ENCODE measurements around the gene CBLB.

CBLB gene

DNA sequence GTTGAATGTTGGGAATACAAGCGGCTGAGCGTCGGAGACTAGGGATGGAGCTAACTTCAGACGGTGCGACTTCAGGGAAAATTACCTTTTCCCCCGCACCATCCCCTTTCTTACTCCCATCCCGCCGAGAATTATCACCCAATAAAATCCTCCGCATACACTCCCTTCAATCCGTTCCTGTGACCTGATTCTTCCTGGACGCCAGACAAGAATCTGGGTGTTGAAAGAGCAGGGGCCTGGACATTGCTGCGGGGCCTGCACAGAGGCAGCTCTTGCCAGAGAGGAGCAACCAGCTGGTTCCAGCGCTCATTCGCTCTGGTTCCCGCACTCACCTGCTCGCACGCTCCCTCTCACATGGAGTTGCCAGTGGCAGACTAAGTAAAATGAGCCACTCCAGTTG lies 260.2 kb downstream of the CBLB start:
- no peak overlapping the region for H3K4me2 ChIP-seq (ENCODE audit: insufficient read depth, low read length)
- no peak overlapping the region for H3K27ac ChIP-seq (ENCODE audit: low read length)
- H3K4me1 ChIP-seq (ENCODE audit: insufficient read depth, low read length): no peaks in the 10 kb centered on the region
- H3K36me3 ChIP-seq (ENCODE audit: insufficient read depth, low read length): no peaks in the 10 kb centered on the region
- no peak overlapping the region for H3K9ac ChIP-seq (ENCODE audit: low read depth, low read length)
- no peaks in the 10 kb centered on the region for H3K9me3 ChIP-seq (ENCODE audit: insufficient read depth, low read length, severe bottlenecking)
- H3K4me3 ChIP-seq (ENCODE audit: low read depth in 1 of 2, low read length in 2 of 2): no peak overlapping the region
- H2AFZ ChIP-seq (ENCODE audit: low read depth, low read length): no peak overlapping the region
- ATAC-seq (ENCODE audit: insufficient read depth, low read depth) (no peak), DNase-seq (no peak)
- H3K79me2 ChIP-seq (ENCODE audit: insufficient read depth, low read length): no peaks in the 10 kb centered on the region
- no peaks in the 10 kb centered on the region for H3K27me3 ChIP-seq (ENCODE audit: insufficient read depth, low read length, poor library complexity)
- no peaks in the 10 kb centered on the region for H4K20me1 ChIP-seq (ENCODE audit: insufficient read depth, low read length)
- no peak for TF ChIP-seq EZH2 (IDR thresholded peaks at IDR 0.05; ENCODE audit: borderline replicate concordance, low read depth, low read length, severe bottlenecking)
- TF ChIP-seq, protein P1, sequence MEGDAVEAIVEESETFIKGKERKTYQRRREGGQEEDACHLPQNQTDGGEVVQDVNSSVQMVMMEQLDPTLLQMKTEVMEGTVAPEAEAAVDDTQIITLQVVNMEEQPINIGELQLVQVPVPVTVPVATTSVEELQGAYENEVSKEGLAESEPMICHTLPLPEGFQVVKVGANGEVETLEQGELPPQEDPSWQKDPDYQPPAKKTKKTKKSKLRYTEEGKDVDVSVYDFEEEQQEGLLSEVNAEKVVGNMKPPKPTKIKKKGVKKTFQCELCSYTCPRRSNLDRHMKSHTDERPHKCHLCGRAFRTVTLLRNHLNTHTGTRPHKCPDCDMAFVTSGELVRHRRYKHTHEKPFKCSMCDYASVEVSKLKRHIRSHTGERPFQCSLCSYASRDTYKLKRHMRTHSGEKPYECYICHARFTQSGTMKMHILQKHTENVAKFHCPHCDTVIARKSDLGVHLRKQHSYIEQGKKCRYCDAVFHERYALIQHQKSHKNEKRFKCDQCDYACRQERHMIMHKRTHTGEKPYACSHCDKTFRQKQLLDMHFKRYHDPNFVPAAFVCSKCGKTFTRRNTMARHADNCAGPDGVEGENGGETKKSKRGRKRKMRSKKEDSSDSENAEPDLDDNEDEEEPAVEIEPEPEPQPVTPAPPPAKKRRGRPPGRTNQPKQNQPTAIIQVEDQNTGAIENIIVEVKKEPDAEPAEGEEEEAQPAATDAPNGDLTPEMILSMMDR (IDR thresholded peaks at IDR 0.05; ENCODE audit: borderline replicate concordance, extremely low read depth, low read length, poor library complexity, severe bottlenecking): no peak

DNA sequence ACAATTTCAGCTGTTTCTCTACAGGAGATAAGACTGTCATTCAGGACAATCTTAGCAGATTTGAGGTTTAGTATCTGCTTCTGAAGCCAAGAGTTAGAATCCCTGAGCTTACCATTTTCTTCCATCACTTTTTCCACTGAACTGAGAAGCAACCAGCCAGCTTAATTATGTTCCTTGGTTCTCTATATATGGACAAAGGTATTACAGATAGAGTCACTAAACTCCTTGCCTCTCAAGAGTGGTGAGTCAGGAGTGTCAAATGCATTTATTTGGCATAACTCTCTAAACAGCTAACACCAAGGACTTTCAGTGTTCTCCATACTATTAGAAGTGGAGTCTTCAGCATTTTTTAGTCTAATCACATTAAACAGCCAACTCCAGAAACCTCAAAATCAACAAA lies 262.8 kb downstream of the CBLB start:
- Histone ChIP-seq H3K4me1 (ENCODE audit: insufficient read depth, low read length) (no peaks in the 10 kb centered on the region), H3K36me3 (ENCODE audit: insufficient read depth, low read length) (no peaks in the 10 kb centered on the region), H3K4me2 (ENCODE audit: insufficient read depth, low read length) (no peak overlapping the region), H3K9me3 (ENCODE audit: insufficient read depth, low read length, severe bottlenecking) (no peaks in the 10 kb centered on the region), H4K20me1 (ENCODE audit: insufficient read depth, low read length) (no peaks in the 10 kb centered on the region), H3K9ac (ENCODE audit: low read depth, low read length) (no peak overlapping the region), H3K27me3 (ENCODE audit: insufficient read depth, low read length, poor library complexity) (no peaks in the 10 kb centered on the region), H3K4me3 (ENCODE audit: low read depth in 1 of 2, low read length in 2 of 2) (no peak overlapping the region), H3K27ac (ENCODE audit: low read length) (no peak overlapping the region), H3K79me2 (ENCODE audit: insufficient read depth, low read length) (no peaks in the 10 kb centered on the region), H2AFZ (ENCODE audit: low read depth, low read length) (no peak overlapping the region)
- TF ChIP-seq, protein P1 (IDR thresholded peaks at IDR 0.05; ENCODE audit: borderline replicate concordance, extremely low read depth, low read length, poor library complexity, severe bottlenecking): no peak
- no peak for TF ChIP-seq EZH2 (IDR thresholded peaks at IDR 0.05; ENCODE audit: borderline replicate concordance, low read depth, low read length, severe bottlenecking)
- no peak for DNase-seq
- no peak for ATAC-seq (ENCODE audit: insufficient read depth, low read depth)
